HCT116 (cell line): Measurements from ENCODE around the gene HUWE1. TPM values are rescaled to one million over a fixed set of nuclear protein-coding genes. Genes with fewer than 3 reads are reported as not detected.

Experiments
- ATAC-seq: fragments of 200-7000 bp; cut with Tn5 transposase; 2 replicates; pipeline ENCODE4 v1.9.1; 2020; ENCODE audit warnings: mild to moderate bottlenecking, moderate library complexity
- BruUV-seq: library from RNA; stranded (reverse); fragments of 400-500 nt; replicated peaks from 2 replicates; lab custom pipeline; 2021; lab: Mats Ljungman, UMichigan
- CTCF ChIA-PET: fragments of 300-600 bp; sonication (Branson Sonifier 250); formaldehyde crosslinking; loops from one replicate; lab custom pipeline; 2021; ENCODE audit warnings: antibody characterized with exemption; lab: Charles Lee
- POLR2A ChIA-PET: fragments of 300-600, 350-600 bp; sonication (Branson Sonifier 250); formaldehyde crosslinking; loops from one replicate; lab custom pipeline; 2021; ENCODE audit warnings: antibody characterized with exemption; lab: Charles Lee
- RAD21 ChIA-PET, 2 experiments: fragments of 300-600 bp; sonication (Branson Sonifier 250); formaldehyde crosslinking; loops; one replicate each; lab custom pipeline; 2023; ENCODE audit warnings: low total read pairs in 2 of 2; ENCODE audit not compliant: uncharacterized antibody in 2 of 2, unreplicated experiment in 2 of 2, low non-redundant PET in 1 of 2; lab: Charles Lee
- DNase-seq: peaks from one replicate; pipeline ENCODE4 v3.0.0-alpha.2; 2010; ENCODE audit warnings: low read depth, low spot score
- H2AFZ ChIP-seq: fragments of 200-600 bp; shearing (Covaris generic), sonication (generic); 2 replicates; pipeline ENCODE4 v1.6.1; 2017; ENCODE audit warnings: low read depth, mixed run types, mixed read lengths, antibody characterized with exemption, low read length; ENCODE audit not compliant: poor library complexity, severe bottlenecking
- H3K27ac ChIP-seq: 2 replicates; pipeline ENCODE4 v1.5.1; 2012; ENCODE audit warnings: low read depth, low read length
- H3K27me3 ChIP-seq: fragments of 200-600 bp; sonication (generic); 2 replicates; pipeline ENCODE4 v1.6.1; 2016; ENCODE audit warnings: mixed run types, low read length, mixed read lengths; ENCODE audit not compliant: insufficient read depth
- H3K36me3 ChIP-seq, 2 experiments: fragments of 200-500 bp in 1 of 2; fragments of 200-600 bp in 1 of 2; sonication (Bioruptor generic) in 1 of 2; sonication (generic) in 1 of 2; 2 replicates each; pipeline versions ENCODE4 v1.5.1 to v1.6.1; 2014 to 2016; ENCODE audit warnings: low read length in 2 of 2, inconsistent platforms in 1 of 2, mixed read lengths in 1 of 2, mixed run types in 1 of 2; ENCODE audit not compliant: insufficient read depth in 2 of 2, control insufficient read depth in 1 of 2
- H3K4me1 ChIP-seq, 2 experiments: fragments of 200-600 bp in 1 of 2; sonication (generic) in 1 of 2; 2 replicates each; pipeline versions ENCODE4 v1.5.1 to v1.6.1; 2012 to 2017; ENCODE audit warnings: low read length in 2 of 2, inconsistent platforms in 1 of 2, mild to moderate bottlenecking in 1 of 2, mixed read lengths in 1 of 2, mixed run types in 1 of 2, moderate library complexity in 1 of 2; ENCODE audit not compliant: insufficient read depth in 2 of 2, control insufficient read depth in 1 of 2
- H3K4me2 ChIP-seq: fragments of 200-600 bp; sonication (generic); 2 replicates; pipeline ENCODE4 v1.6.1; 2017; ENCODE audit warnings: mixed run types, low read length, mixed read lengths
- H3K4me3 ChIP-seq, 2 experiments: fragments of 200-600 bp in 1 of 2; sonication (generic) in 1 of 2; replicated peaks in 1 of 2; 2 replicates each; pipeline ENCODE4 v1.5.1; 2011 to 2016; ENCODE audit warnings: low read length in 2 of 2, control low read depth in 1 of 2, low read depth in 1 of 2, mild to moderate bottlenecking in 1 of 2, mixed read lengths in 1 of 2, mixed run types in 1 of 2
- H3K79me2 ChIP-seq: fragments of 200-600 bp; sonication (generic); 2 replicates; pipeline ENCODE4 v1.6.1; 2017; ENCODE audit warnings: mild to moderate bottlenecking, mixed run types, low read length, moderate library complexity, mixed read lengths; ENCODE audit not compliant: insufficient read depth
- H3K9ac ChIP-seq: fragments of 200-600 bp; sonication (generic); 2 replicates; pipeline ENCODE4 v1.6.1; 2016; ENCODE audit warnings: low read length, mixed read lengths
- H3K9me2 ChIP-seq: fragments of 200-600 bp; sonication (generic), shearing (Covaris generic); 2 replicates; pipeline ENCODE4 v1.6.1; 2017; ENCODE audit warnings: mixed run types, mild to moderate bottlenecking, moderate library complexity; ENCODE audit not compliant: insufficient read depth
- H3K9me3 ChIP-seq, 2 experiments: fragments of 200-500 bp in 1 of 2; fragments of 200-600 bp in 1 of 2; sonication (Bioruptor generic) in 1 of 2; sonication (generic) in 1 of 2; 2 replicates each; pipeline ENCODE4 v1.6.1; 2014 to 2017; ENCODE audit warnings: low read length in 2 of 2, mixed read lengths in 2 of 2, inconsistent platforms in 1 of 2, low read depth in 1 of 2, mild to moderate bottlenecking in 1 of 2, mixed run types in 1 of 2, moderate library complexity in 1 of 2; ENCODE audit not compliant: control insufficient read depth in 1 of 2, insufficient read depth in 1 of 2
- H4K20me1 ChIP-seq: fragments of 200-600 bp; sonication (generic), shearing (Covaris generic); 2 replicates; pipeline ENCODE4 v1.6.1; 2017; ENCODE audit warnings: mixed run types, mild to moderate bottlenecking, moderate library complexity; ENCODE audit not compliant: insufficient read depth
- ATF3 ChIP-seq: IDR thresholded peaks from 2 replicates; pipeline ENCODE4 v1.6.1; 2012
- CEBPB ChIP-seq: IDR thresholded peaks from 2 replicates; pipeline ENCODE4 v1.6.1; 2012; ENCODE audit warnings: low read depth
- CTCF ChIP-seq, 3 experiments: fragments of 200-600 bp in 1 of 3; sonication (generic) in 1 of 3; IDR thresholded peaks in 2 of 3; conservative IDR thresholded peaks in 1 of 3; 2 replicates each; pipeline ENCODE4 v1.5.1; 2012 to 2017; ENCODE audit warnings: low read depth in 2 of 3, low read length in 2 of 3, antibody characterized with exemption in 1 of 3, borderline replicate concordance in 1 of 3, control low read depth in 1 of 3, mild to moderate bottlenecking in 1 of 3, mixed read lengths in 1 of 3, mixed run types in 1 of 3, moderate library complexity in 1 of 3; ENCODE audit not compliant: insufficient read depth in 1 of 3
- EGR1 ChIP-seq: IDR thresholded peaks from 2 replicates; pipeline ENCODE4 v1.6.1; 2012; ENCODE audit warnings: low read depth
- EZH2 ChIP-seq: fragments of 200-600 bp; sonication (generic); IDR thresholded peaks from 2 replicates; pipeline ENCODE4 v1.6.1; 2017; ENCODE audit warnings: antibody characterized with exemption, mixed run types
- EZH2phosphoT487 ChIP-seq: fragments of 200-600 bp; IDR thresholded peaks from 2 replicates; pipeline ENCODE4 v1.6.1; 2018; ENCODE audit warnings: antibody characterized with exemption, borderline replicate concordance
- FOSL1 ChIP-seq: IDR thresholded peaks from 2 replicates; pipeline ENCODE4 v1.6.1; 2012; ENCODE audit warnings: low read depth
- JUND ChIP-seq: IDR thresholded peaks from 2 replicates; pipeline ENCODE4 v1.6.1; 2012
- POLR2A ChIP-seq: IDR thresholded peaks from 2 replicates; pipeline ENCODE4 v1.7.0; 2011; ENCODE audit warnings: borderline replicate concordance; ENCODE audit not compliant: insufficient read depth, insufficient read length; ENCODE audit errors: extremely low read depth
- POLR2AphosphoS5 ChIP-seq: IDR thresholded peaks from 2 replicates; pipeline ENCODE4 v1.6.1; 2011; ENCODE audit warnings: mild to moderate bottlenecking, low read depth, low read length, moderate library complexity
- RAD21 ChIP-seq: IDR thresholded peaks from 2 replicates; pipeline ENCODE4 v1.6.1; 2012; ENCODE audit warnings: low read depth, mild to moderate bottlenecking
- SIN3A ChIP-seq: IDR thresholded peaks from 2 replicates; pipeline ENCODE4 v1.6.1; 2012; ENCODE audit warnings: low read depth
- SP1 ChIP-seq: IDR thresholded peaks from 2 replicates; pipeline ENCODE4 v1.6.1; 2012; ENCODE audit warnings: low read depth
- SRF ChIP-seq: IDR thresholded peaks from 2 replicates; pipeline ENCODE4 v1.6.1; 2012; ENCODE audit warnings: low read depth
- TCF7L2 ChIP-seq: IDR thresholded peaks from 2 replicates; pipeline ENCODE4 v1.7.0; 2011; ENCODE audit warnings: borderline replicate concordance, inconsistent platforms; ENCODE audit not compliant: insufficient read depth, insufficient read length; ENCODE audit errors: extremely low read depth
- YY1 ChIP-seq: IDR thresholded peaks from 2 replicates; pipeline ENCODE4 v1.6.1; 2011; ENCODE audit warnings: low read length, low read depth, moderate library complexity, mild to moderate bottlenecking; ENCODE audit not compliant: insufficient replicate concordance; ENCODE audit errors: extremely low read depth
- ZFX ChIP-seq: fragments of 450-650 bp; IDR thresholded peaks from 2 replicates; pipeline ENCODE4 v1.6.1; 2017
- ZNF274 ChIP-seq: fragments of 200-500 bp; sonication (Bioruptor generic); IDR thresholded peaks from 2 replicates; pipeline ENCODE4 v1.6.1; 2014; ENCODE audit warnings: mild to moderate bottlenecking, low read depth, low read length, inconsistent platforms
- intact Hi-C: fragments of 100-400 bp; cut with micrococcal nuclease; formaldehyde crosslinking; loops from 2 replicates; pipeline ENCODE4 v1.10.0; 2022
- total RNA-seq: library from RNA; stranded (reverse); gene quantifications from one replicate; pipeline ENCODE4 v1.2.1, GENCODE V29; 2021; ENCODE audit not compliant: unreplicated experiment
- TF ChIP-seq, protein P1 (sequence below): IDR thresholded peaks from 2 replicates; pipeline ENCODE4 v1.6.1; 2012
- TF ChIP-seq, protein P2 (sequence below): IDR thresholded peaks from 2 replicates; pipeline ENCODE4 v1.6.1; 2011; ENCODE audit warnings: mild to moderate bottlenecking, low read length, moderate library complexity; ENCODE audit not compliant: insufficient replicate concordance; ENCODE audit errors: extremely low read depth

The HUWE1 gene
- total RNA-seq, 1 experiment from 2014 or later = 197 TPM

GRCh38 chrX:53724872-53725271 is 38.4 kb upstream of the HUWE1 start:
- Histone ChIP-seq H3K9me2 (no peaks in the 10 kb centered on the region), H3K4me2 (no peak overlapping the region), H3K4me3 (no peak overlapping the region), H3K27ac (no peak overlapping the region), H4K20me1 (no peaks in the 10 kb centered on the region), H3K9ac (no peak overlapping the region), H3K9me3 (no peaks in the 10 kb centered on the region), H3K27me3 (no peaks in the 10 kb centered on the region), H3K36me3 (no peaks in the 10 kb centered on the region), H3K79me2 (no peaks in the 10 kb centered on the region), H2AFZ (no peak overlapping the region), H3K4me1 (peaks cover 0 to 6% of the 10 kb centered on the region in 2 experiments; a peak in 1 of 4 replicates)
- POLR2A ChIA-PET = interaction anchor here (1.4 kb wide), 2 partner anchors 10 to 38 kb away, joined by 3 read pairs; partner anchors contain the start of gene HUWE1
- CTCF ChIA-PET = no interaction called here
- RAD21 ChIA-PET = no interaction called here
- TF ChIP-seq, protein P1, sequence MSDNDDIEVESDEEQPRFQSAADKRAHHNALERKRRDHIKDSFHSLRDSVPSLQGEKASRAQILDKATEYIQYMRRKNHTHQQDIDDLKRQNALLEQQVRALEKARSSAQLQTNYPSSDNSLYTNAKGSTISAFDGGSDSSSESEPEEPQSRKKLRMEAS = no peak
- TF ChIP-seq FOSL1 (no peak), ATF3 (no peak), POLR2AphosphoS5 (no peak), ZFX (no peak), SIN3A (no peak), SRF (no peak), JUND (no peak), ZNF274 (no peak), YY1 (no peak), CTCF (IDR thresholded peaks at IDR 0.05 in 2 of 3, conservative IDR thresholded peaks at IDR 0.05 in 1 of 3; ENCODE audit: borderline replicate concordance in 1 of 3, insufficient read depth in 1 of 3, low read depth in 2 of 3, low read length in 2 of 3) (no peak), EZH2phosphoT487 (no peak), TCF7L2 (no peak), RAD21 (no peak), CEBPB (no peak), EZH2 (no peak), POLR2A (no peak), SP1 (no peak), EGR1 (no peak)
- TF ChIP-seq, protein P2, sequence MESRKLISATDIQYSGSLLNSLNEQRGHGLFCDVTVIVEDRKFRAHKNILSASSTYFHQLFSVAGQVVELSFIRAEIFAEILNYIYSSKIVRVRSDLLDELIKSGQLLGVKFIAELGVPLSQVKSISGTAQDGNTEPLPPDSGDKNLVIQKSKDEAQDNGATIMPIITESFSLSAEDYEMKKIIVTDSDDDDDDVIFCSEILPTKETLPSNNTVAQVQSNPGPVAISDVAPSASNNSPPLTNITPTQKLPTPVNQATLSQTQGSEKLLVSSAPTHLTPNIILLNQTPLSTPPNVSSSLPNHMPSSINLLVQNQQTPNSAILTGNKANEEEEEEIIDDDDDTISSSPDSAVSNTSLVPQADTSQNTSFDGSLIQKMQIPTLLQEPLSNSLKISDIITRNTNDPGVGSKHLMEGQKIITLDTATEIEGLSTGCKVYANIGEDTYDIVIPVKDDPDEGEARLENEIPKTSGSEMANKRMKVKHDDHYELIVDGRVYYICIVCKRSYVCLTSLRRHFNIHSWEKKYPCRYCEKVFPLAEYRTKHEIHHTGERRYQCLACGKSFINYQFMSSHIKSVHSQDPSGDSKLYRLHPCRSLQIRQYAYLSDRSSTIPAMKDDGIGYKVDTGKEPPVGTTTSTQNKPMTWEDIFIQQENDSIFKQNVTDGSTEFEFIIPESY = no peak
- BruUV-seq = no TSS peak
- intact Hi-C loops = no loop called here
- DNase-seq = no peak
- ATAC-seq = no peak
